Vagina (tissue), 2 donors: ENCODE data around the gene DNAAF1.

Experiments
- POLR2A ChIP-seq, 2 donors: fragments of 450-650 bp; IDR thresholded peaks; one replicate each; pipeline ENCODE4 v1.6.1; 2017; ENCODE audit warnings: antibody characterized with exemption in 2 of 2, mild to moderate bottlenecking in 2 of 2, moderate library complexity in 2 of 2
- POLR2AphosphoS5 ChIP-seq, 2 donors: sonication (generic); formaldehyde crosslinking; IDR thresholded peaks; one replicate each; pipeline ENCODE4 v1.9.0; 2017; ENCODE audit warnings: antibody characterized with exemption in 2 of 2, mild to moderate bottlenecking in 2 of 2, low read depth in 1 of 2; ENCODE audit not compliant: insufficient read depth in 1 of 2
- TF ChIP-seq, protein P1 (sequence below), 3 experiments: fragments of 450-650 bp in 2 of 3; fragments of 200-600 bp in 1 of 3; sonication (generic) in 1 of 3; IDR thresholded peaks; one replicate each; pipeline ENCODE4 v1.5.1; 2017 to 2019; ENCODE audit warnings: antibody characterized with exemption in 3 of 3, mild to moderate bottlenecking in 2 of 3, moderate library complexity in 2 of 3

- TF ChIP-seq, protein P1, sequence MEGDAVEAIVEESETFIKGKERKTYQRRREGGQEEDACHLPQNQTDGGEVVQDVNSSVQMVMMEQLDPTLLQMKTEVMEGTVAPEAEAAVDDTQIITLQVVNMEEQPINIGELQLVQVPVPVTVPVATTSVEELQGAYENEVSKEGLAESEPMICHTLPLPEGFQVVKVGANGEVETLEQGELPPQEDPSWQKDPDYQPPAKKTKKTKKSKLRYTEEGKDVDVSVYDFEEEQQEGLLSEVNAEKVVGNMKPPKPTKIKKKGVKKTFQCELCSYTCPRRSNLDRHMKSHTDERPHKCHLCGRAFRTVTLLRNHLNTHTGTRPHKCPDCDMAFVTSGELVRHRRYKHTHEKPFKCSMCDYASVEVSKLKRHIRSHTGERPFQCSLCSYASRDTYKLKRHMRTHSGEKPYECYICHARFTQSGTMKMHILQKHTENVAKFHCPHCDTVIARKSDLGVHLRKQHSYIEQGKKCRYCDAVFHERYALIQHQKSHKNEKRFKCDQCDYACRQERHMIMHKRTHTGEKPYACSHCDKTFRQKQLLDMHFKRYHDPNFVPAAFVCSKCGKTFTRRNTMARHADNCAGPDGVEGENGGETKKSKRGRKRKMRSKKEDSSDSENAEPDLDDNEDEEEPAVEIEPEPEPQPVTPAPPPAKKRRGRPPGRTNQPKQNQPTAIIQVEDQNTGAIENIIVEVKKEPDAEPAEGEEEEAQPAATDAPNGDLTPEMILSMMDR (IDR thresholded peaks at IDR 0.05): no peak
- TF ChIP-seq POLR2A (IDR thresholded peaks at IDR 0.05): no peak
- no peak for TF ChIP-seq POLR2AphosphoS5 (IDR thresholded peaks at IDR 0.05; ENCODE audit: insufficient read depth in 1 of 2, low read depth in 1 of 2)
Measured at GRCh38 chr16:84111525-84111924, 33.6 kb upstream of the DNAAF1 start.
